GM21529 (cell line): ENCODE results near the gene PADI1.

Experiments
- ATAC-seq: cut with Tn5 transposase; IDR thresholded peaks from one replicate; pipeline ENCODE4 v1.9.1; 2021; ENCODE audit not compliant: unreplicated experiment

Gene PADI1

DNA sequence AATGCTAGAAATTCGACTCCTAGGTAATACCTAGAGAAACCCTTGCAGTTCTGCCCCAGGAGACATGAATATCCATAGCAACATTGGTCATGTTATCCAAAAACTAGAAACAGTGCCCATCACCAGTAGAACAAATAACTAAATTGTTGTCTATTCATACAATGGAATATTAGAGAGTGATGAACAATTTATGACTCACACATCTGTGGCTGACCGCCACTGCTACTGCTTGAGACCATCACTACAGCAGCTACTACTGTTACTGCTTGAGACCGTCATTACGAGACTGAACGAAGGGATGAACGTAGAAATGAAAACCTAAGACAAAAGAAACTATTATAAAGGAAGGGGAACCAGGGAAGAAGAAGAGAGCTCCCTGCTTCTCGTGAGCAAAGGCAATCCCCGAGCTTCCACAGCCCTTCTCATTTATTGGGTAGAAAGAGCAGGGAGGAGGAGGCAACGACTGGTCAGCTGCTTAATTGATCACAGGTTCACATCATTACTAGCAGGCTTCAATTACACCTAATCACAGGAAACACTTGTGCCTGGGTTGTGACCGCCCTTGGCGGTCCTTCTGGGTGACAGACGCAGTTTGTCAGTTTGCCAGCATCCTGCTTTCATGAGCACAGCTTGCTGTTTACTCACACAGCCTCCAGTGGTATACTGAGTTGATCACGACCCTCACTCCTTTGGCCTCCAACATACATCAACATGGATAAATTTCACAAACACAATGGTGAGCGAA is 88.9 kb downstream of the PADI1 start:
- ATAC-seq: no peak

DNA sequence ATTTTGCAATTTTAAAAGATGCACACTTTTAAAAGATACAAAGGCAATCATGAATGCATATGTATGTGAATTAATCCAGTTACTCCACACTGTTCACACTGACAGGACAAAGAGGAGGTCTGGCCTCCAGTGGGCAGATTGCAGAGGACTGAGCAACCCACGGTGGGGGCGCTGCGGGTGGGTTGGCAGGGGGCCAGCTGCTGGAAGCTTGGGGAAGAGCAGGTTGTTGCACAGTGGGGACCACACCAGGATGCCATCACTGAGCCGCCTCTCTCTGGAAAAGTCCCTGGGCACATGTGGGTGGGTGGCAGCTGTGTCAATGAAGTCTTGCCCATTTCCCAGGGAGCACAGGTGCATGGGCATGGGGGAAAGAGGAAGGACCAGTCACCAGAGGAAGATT is 90.4 kb downstream of the PADI1 start:
- no peak for ATAC-seq
